ENCODE data around the gene GIMAP2. TPM values are rescaled to one million over a fixed set of nuclear protein-coding genes. Genes with fewer than 3 reads are reported as not detected.

Gene GIMAP2
- total RNA-seq, 1 donor from 2014 or later, result not detected

DNA sequence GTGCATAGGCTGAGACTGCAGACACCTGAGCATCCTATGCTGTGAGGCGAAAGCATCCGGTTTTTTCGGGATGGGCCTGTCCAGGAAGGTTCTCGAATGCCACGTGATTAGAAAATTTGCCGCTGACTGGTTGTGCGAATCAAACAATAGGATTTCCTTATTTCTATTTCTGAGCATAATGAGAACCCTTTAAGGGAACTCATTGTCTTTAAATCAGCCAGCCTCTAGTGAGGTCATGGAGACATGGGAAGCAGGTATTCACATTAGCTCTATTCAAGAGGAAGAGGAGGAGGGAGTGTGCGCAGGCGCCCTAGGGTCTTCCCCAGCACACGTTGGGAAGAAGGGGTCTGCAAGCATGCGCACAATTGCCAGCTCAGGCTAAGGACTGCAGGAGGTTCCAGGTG is 36.5 kb downstream of the GIMAP2 start:
- no peak for DNase-seq (ENCODE audit: low spot score, unreplicated experiment)
- H3K27me3 Mint-ChIP-seq, result peaks cover 55% of the 10 kb centered on the region
- H3K4me3 Mint-ChIP-seq (ENCODE audit: low read depth), result no peak overlapping the region
- no peak overlapping the region for H3K27ac Mint-ChIP-seq
- H3K36me3 Mint-ChIP-seq (ENCODE audit: insufficient read depth), result no peaks in the 10 kb centered on the region
- no peaks in the 10 kb centered on the region for H3K9me3 Mint-ChIP-seq (ENCODE audit: low read depth)
- H3K4me1 Mint-ChIP-seq (ENCODE audit: low read depth), result no peaks in the 10 kb centered on the region
- TF ChIP-seq, protein P1, sequence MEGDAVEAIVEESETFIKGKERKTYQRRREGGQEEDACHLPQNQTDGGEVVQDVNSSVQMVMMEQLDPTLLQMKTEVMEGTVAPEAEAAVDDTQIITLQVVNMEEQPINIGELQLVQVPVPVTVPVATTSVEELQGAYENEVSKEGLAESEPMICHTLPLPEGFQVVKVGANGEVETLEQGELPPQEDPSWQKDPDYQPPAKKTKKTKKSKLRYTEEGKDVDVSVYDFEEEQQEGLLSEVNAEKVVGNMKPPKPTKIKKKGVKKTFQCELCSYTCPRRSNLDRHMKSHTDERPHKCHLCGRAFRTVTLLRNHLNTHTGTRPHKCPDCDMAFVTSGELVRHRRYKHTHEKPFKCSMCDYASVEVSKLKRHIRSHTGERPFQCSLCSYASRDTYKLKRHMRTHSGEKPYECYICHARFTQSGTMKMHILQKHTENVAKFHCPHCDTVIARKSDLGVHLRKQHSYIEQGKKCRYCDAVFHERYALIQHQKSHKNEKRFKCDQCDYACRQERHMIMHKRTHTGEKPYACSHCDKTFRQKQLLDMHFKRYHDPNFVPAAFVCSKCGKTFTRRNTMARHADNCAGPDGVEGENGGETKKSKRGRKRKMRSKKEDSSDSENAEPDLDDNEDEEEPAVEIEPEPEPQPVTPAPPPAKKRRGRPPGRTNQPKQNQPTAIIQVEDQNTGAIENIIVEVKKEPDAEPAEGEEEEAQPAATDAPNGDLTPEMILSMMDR (IDR thresholded peaks at IDR 0.05; ENCODE audit: unreplicated experiment), result no peak

DNA sequence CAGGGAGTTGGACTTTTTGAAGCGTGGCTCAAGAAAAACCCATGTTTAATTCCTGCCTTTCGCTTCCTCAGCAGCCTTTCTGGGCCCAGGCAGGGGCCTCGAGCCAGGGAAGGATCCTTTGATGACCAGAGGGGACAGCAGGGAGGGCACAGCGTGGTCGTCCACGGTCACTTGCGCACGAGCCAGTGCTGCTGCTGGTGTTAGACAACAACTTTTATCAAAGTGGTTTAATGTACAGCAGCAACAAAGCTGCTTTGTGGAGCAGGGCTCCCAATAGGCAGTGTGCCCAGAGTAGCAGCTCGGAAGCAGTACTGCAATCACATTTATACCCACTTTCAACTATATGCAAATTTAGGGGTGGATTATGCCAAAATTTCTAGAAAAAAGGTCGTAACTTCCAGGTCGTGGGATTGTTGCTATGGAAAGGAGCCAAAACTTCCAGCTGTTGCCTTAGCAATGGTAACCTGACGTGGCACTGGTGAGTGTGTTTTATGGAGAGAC is 37.0 kb downstream of the GIMAP2 start:
- no peak for DNase-seq (ENCODE audit: low spot score, unreplicated experiment)
- TF ChIP-seq, protein P1 (IDR thresholded peaks at IDR 0.05; ENCODE audit: unreplicated experiment), result no peak
- H3K4me1 Mint-ChIP-seq (ENCODE audit: low read depth), result no peaks in the 10 kb centered on the region
- H3K36me3 Mint-ChIP-seq (ENCODE audit: insufficient read depth), result no peaks in the 10 kb centered on the region
- H3K27ac Mint-ChIP-seq, result no peak overlapping the region
- H3K9me3 Mint-ChIP-seq (ENCODE audit: low read depth), result peaks cover under 1% of the 10 kb centered on the region
- H3K4me3 Mint-ChIP-seq (ENCODE audit: low read depth), result no peak overlapping the region
- H3K27me3 Mint-ChIP-seq, result peaks cover 57% of the 10 kb centered on the region

DNA sequence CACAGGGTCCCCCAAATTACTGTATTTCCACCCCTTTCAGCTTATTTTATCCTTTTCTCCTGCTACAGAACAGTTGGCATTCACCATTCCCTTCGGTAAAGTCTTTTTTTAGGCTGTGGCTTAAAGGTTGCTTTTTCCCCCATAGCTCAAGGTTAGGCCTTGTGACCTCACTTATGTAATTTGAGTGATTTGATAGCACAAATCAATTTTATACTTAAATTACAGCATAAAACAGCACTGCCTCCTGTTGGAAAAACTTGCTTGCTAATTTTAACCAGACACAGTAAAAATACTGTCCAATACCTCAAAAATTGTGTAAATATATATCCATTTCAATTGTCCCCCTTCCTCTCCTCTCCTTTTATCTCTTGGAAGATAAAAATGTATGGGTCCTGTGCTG is 38.0 kb downstream of the GIMAP2 start:
- Mint-ChIP-seq H3K9me3 (ENCODE audit: low read depth) (peaks cover 5% of the 10 kb centered on the region), H3K4me1 (ENCODE audit: low read depth) (no peaks in the 10 kb centered on the region), H3K27ac (no peak overlapping the region), H3K4me3 (ENCODE audit: low read depth) (no peak overlapping the region), H3K36me3 (ENCODE audit: insufficient read depth) (no peaks in the 10 kb centered on the region), H3K27me3 (peaks cover 58% of the 10 kb centered on the region)
- TF ChIP-seq, protein P1 (IDR thresholded peaks at IDR 0.05; ENCODE audit: unreplicated experiment), result no peak
- no peak for DNase-seq (ENCODE audit: low spot score, unreplicated experiment)

DNA sequence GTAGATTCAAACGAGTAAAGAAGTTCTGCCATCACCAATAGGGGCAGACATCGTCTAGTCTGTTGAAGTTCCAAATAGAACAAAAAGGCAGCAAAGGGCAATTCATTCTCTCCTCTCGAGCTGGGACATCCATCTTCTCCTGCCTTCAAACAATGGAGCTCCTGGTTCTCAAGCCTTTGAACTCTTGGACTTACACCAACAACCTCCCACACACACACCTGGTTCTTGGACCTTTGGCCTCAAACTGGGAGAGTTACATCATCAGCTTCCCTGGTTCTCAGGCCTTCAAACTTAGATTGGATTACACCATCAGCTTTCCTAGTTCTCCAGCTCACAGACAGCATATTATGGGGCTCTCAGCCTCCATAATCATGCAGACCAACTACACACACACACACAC is 41.9 kb downstream of the GIMAP2 start:
- Mint-ChIP-seq H3K4me3 (ENCODE audit: low read depth) (no peak overlapping the region), H3K27ac (no peak overlapping the region), H3K27me3 (peaks cover 68% of the 10 kb centered on the region), H3K4me1 (ENCODE audit: low read depth) (no peaks in the 10 kb centered on the region), H3K36me3 (ENCODE audit: insufficient read depth) (no peaks in the 10 kb centered on the region), H3K9me3 (ENCODE audit: low read depth) (peaks cover 7% of the 10 kb centered on the region)
- no peak for DNase-seq (ENCODE audit: low spot score, unreplicated experiment)
- TF ChIP-seq, protein P1 (IDR thresholded peaks at IDR 0.05; ENCODE audit: unreplicated experiment), result no peak

DNA sequence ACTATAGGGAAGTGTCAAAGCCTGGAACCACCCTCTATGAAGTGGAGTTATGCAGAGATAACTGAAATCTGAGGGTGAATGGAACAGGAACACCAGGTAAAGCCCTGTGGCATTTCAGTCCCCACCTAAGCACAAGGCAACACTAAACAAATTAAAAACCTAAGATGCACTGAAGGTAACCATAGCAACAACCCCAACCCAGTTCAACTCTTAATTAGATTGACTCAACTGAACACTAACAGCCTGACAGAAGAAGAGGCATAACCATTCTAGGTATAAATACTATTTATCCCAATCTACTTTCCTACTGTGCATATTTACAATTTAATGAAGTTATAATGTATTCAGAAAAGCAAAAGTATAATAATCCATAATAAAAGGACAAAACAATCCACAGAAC is 42.5 kb downstream of the GIMAP2 start:
- Mint-ChIP-seq H3K4me3 (ENCODE audit: low read depth) (no peak overlapping the region), H3K4me1 (ENCODE audit: low read depth) (no peaks in the 10 kb centered on the region), H3K27me3 (peaks cover 71% of the 10 kb centered on the region), H3K36me3 (ENCODE audit: insufficient read depth) (no peaks in the 10 kb centered on the region), H3K9me3 (ENCODE audit: low read depth) (peaks cover 7% of the 10 kb centered on the region), H3K27ac (no peak overlapping the region)
- TF ChIP-seq, protein P1 (IDR thresholded peaks at IDR 0.05; ENCODE audit: unreplicated experiment), result no peak
- DNase-seq (ENCODE audit: low spot score, unreplicated experiment), result no peak
